ENCODE results near the gene KLHL25. TPM values are rescaled to one million over a fixed set of nuclear protein-coding genes. Genes with fewer than 3 reads are reported as not detected.

Gene KLHL25
- total RNA-seq, 2 donors from 2014 or later, result 15.0 to 18.1 TPM

DNA sequence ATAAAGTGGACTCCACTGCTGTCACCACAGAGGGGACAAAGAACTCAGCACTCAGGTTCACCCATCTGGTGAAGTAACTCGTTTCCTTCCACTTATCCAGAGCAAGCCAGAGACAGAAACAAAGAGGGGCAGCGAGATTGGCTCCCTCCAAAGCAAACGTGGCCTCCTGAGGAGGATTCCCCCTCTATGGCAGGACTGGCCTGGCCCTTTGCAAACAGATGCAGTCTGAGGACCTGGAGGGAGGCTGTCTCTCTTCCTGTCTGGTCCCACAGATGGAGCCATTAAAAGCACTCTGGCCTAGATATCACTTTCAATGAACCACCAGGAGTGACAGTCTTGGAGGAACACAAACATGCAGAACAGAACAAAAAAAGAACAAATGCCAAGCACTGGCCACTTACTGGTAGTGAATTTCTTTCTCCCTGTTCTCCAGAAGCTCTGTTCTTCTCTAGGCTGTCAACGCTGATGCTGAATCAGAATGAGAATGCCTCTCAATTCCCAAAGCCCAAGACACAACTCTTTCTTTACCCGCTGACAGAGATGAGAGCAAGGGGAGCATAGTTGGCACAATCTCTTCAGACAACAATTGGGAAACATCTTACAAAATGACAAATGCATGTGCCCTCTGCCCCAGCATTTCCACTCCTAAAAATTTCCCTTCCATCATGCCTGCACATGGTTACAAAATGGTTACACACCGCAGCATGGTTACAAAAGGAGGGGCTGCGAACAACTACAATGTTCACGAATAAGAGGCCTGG, 14.3 kb downstream of the KLHL25 start:
- no peak for ATAC-seq (ENCODE audit: insufficient number of reproducible peaks, low FRiP score, low read depth)
- H3K4me1 ChIP-seq (ENCODE audit: control insufficient read depth in 1 of 2, low read depth in 2 of 2), result peaks cover 5 to 6% of the 10 kb centered on the region in 2 donors
- H3K27me3 ChIP-seq (replicated peaks; ENCODE audit: insufficient read depth), result no peaks in the 10 kb centered on the region
- H3K27ac ChIP-seq, result no peak overlapping the region
- H3K4me3 ChIP-seq, result no peak overlapping the region
- DNase-seq (ENCODE audit: low spot score), result no peak
- TF ChIP-seq, protein P1, sequence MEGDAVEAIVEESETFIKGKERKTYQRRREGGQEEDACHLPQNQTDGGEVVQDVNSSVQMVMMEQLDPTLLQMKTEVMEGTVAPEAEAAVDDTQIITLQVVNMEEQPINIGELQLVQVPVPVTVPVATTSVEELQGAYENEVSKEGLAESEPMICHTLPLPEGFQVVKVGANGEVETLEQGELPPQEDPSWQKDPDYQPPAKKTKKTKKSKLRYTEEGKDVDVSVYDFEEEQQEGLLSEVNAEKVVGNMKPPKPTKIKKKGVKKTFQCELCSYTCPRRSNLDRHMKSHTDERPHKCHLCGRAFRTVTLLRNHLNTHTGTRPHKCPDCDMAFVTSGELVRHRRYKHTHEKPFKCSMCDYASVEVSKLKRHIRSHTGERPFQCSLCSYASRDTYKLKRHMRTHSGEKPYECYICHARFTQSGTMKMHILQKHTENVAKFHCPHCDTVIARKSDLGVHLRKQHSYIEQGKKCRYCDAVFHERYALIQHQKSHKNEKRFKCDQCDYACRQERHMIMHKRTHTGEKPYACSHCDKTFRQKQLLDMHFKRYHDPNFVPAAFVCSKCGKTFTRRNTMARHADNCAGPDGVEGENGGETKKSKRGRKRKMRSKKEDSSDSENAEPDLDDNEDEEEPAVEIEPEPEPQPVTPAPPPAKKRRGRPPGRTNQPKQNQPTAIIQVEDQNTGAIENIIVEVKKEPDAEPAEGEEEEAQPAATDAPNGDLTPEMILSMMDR (IDR thresholded peaks at IDR 0.05), result no peak
- H3K36me3 ChIP-seq, result no peaks in the 10 kb centered on the region
- H3K9me3 ChIP-seq, result no peaks in the 10 kb centered on the region

DNA sequence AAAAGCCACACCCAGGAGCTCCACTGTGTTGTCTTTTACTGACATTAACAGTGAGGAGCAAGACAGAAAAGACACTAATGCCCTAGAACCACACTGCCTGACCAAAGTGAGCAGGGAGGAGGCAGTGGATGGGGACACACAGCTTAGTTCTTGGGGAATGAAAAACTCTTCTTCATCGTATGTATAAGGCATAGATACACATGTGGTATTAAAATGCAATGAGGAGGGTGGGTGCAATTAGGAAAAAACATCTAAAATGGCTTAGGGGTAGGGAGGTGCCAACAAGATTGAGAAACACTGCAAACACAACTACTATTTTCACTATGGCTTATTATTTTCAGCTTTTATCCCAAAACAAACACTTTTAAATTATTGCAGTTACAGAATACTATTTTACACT, 15.5 kb downstream of the KLHL25 start:
- ATAC-seq (ENCODE audit: insufficient number of reproducible peaks, low FRiP score, low read depth) (no peak), DNase-seq (ENCODE audit: low spot score) (no peak)
- H3K4me1 ChIP-seq (ENCODE audit: control insufficient read depth in 1 of 2, low read depth in 2 of 2), result no peaks in the 10 kb centered on the region
- H3K27me3 ChIP-seq (replicated peaks; ENCODE audit: insufficient read depth), result no peaks in the 10 kb centered on the region
- H3K27ac ChIP-seq, result no peak overlapping the region
- no peaks in the 10 kb centered on the region for H3K36me3 ChIP-seq
- no peaks in the 10 kb centered on the region for H3K9me3 ChIP-seq
- H3K4me3 ChIP-seq, result no peak overlapping the region
- TF ChIP-seq, protein P1 (IDR thresholded peaks at IDR 0.05), result no peak

DNA sequence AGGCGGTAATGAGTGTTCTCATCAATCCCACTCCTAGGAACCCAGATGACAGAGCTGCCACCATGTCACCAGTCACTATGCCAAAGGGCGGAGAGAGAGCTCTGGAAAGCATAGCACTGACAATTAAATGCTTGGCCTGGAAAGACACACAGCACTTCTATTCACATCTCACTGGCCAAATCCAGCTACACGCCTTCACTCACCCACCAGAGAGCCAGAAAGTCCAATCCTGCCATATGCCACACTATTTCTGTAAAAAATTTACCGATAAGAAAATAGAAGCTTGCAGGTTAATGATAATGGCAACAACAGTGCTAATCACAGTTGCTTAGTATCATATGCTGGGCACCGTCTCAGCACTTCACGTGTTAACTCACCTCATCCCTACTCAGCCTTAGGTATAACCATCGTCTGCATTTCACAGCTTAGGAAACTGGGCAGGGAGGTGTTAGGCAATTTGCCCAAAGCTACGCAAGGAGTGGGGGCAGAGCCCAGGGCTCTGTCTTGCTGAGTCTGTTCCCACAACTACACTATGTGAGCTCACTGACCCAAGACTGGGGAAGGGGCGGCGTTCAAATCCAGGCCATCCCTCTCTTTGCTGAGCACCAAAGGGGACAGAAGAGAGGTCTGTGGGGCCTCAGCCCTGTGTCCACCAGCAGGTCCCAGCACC, 16.5 kb downstream of the KLHL25 start:
- Histone ChIP-seq H3K36me3 (no peaks in the 10 kb centered on the region), H3K4me1 (ENCODE audit: control insufficient read depth in 1 of 2, low read depth in 2 of 2) (no peaks in the 10 kb centered on the region), H3K4me3 (no peak overlapping the region), H3K27ac (no peak overlapping the region), H3K27me3 (replicated peaks; ENCODE audit: insufficient read depth) (no peaks in the 10 kb centered on the region), H3K9me3 (no peaks in the 10 kb centered on the region)
- TF ChIP-seq, protein P1 (IDR thresholded peaks at IDR 0.05), result no peak
- no peak for ATAC-seq (ENCODE audit: insufficient number of reproducible peaks, low FRiP score, low read depth)
- no peak for DNase-seq (ENCODE audit: low spot score)

DNA sequence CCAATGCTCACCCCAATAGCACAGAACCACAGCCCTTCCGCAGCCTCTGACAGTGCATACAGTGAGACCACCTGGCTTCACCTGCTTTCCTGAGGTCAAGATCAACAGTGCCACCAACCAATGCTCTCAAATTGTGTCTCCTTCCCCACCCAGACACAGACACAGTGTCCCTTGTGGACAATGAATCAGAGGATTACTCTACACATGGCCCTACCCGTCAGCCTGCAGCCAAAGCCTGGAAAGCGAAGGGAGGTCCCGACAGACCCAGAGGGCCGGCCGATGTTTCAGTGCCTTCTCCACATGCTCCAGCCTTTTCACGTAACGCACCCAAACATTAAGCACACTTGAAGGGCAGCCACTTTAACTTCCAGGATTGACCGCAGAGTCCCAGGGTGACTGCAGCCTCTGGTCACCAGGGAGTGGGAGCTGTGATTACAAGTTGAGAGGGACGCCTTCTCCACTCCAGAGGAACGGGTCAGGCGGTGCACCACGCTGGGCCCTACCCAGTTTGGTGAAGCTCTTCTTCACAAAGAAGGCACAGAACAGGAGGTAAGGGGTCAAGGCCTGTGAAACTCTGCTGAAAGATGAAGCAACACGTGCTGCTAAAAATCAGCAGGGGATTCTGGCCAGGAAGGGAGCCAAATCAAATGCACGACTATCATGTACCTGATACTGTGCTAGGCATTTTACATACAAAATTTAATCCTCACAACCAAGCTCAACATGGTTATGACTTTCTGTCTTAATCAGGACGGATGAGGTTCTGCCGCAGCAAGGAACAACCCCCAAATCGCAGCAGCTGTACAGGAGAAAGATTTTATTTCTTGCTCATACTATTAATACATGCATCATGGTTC, 17.2 kb downstream of the KLHL25 start:
- no peak for ATAC-seq (ENCODE audit: insufficient number of reproducible peaks, low FRiP score, low read depth)
- Histone ChIP-seq H3K27me3 (replicated peaks; ENCODE audit: insufficient read depth) (no peaks in the 10 kb centered on the region), H3K36me3 (no peaks in the 10 kb centered on the region), H3K4me1 (ENCODE audit: control insufficient read depth in 1 of 2, low read depth in 2 of 2) (peaks cover 3 to 6% of the 10 kb centered on the region in 2 donors), H3K4me3 (no peak overlapping the region), H3K9me3 (no peaks in the 10 kb centered on the region), H3K27ac (no peak overlapping the region)
- DNase-seq (ENCODE audit: low spot score), result no peak
- TF ChIP-seq, protein P1 (IDR thresholded peaks at IDR 0.05), result no peak

DNA sequence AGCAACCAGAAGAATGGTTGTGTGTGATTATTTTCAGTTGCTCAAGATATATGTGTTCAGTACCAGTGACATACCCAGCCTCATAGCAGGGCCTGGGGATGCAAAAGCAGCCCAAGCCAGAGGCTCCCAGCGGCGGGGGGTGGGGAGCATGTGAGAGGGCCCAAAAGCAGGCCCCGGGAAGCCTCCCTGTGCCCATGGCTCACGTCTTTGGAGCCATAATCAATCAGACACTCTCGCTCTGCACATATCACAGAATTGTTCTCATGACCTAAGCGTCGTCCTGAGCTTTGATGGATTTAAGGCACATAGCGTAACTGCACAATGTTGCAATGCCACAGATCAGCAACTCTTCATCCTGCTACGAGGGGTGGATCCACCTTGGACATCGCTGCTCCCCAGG, 20.8 kb downstream of the KLHL25 start:
- H3K27ac ChIP-seq, result no peak overlapping the region
- H3K27me3 ChIP-seq (replicated peaks; ENCODE audit: insufficient read depth), result no peaks in the 10 kb centered on the region
- no peak overlapping the region for H3K4me3 ChIP-seq
- DNase-seq (ENCODE audit: low spot score) (no peak), ATAC-seq (ENCODE audit: insufficient number of reproducible peaks, low FRiP score, low read depth) (no peak)
- H3K9me3 ChIP-seq, result no peaks in the 10 kb centered on the region
- TF ChIP-seq, protein P1 (IDR thresholded peaks at IDR 0.05), result no peak
- no peaks in the 10 kb centered on the region for H3K36me3 ChIP-seq
- peaks cover 10 to 27% of the 10 kb centered on the region in 2 donors for H3K4me1 ChIP-seq (ENCODE audit: control insufficient read depth in 1 of 2, low read depth in 2 of 2)

All from thoracic aorta (tissue), 2 donors.